ENCODE measurements around the gene CCDC88B. TPM values are rescaled to one million over a fixed set of nuclear protein-coding genes. Genes with fewer than 3 reads are reported as not detected.
A peak's percentile ranks its signal among the peaks of the same experiment; 100 is the strongest.

CCDC88B gene
- total and polyA plus RNA-seq, 2 of the 8 experiments (the other 6 are each of a cell fraction or from before 2014, with no cell fraction given), result 5.9 to 12.5 TPM

DNA sequence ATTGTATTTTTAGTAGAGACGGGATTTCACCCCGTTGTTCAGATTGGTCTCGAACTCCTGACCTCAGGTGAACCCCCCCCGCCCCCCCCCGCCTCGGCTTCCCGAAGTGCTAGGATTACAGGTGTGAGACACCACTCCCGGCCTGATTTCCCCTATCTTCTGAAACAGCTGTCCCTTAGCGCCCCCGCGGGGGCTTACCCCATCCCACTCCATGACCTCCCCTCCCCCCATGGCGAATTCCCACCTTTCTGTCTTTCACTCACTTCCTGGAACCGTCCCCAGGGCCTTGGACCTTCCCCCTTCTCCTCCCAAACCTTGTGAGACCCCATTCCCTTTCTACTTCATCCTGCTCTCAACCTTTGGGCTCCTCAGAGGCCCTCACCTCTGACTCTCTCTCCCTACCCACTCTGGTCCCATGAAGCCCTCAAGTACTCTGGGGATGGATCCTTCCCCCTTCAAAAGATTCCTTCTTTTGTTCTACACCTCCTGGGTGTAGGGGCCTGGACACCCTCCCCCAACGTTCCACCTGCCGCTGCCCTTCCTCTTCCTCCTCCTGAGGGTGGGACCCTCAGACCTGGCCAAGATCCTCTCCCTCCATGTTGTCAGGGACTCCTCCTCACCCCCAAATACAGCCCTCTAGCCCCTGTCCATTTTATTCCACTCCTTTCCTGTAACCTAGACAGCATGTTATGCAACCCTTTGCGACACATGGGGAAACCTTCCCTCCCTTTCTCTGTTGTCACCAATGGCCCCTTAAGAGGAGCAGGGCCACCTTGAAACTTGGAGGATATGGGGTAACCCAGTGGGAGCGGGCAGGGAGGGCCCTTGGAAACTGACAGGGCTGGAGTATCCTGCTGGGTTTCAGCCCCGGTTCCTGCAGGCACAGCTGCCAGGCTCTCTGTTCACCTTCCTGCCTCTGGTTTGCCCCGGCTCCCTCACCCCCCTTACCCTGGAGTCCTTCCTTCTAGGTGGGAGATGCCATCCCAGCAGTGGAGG is 20.9 kb upstream of the CCDC88B start:
- Histone ChIP-seq H3K79me1 (ENCODE audit: low read depth, low read length) (peaks cover 7% of the 10 kb centered on the region; the same call in 1 of the 2 replicates), H3K4me3 (ENCODE audit: extremely low read depth in 1 of 4, insufficient read depth in 2 of 4, low read depth in 3 of 4, low read length in 4 of 4) (peak overlapping the region; percentile 73 to 80 (median 77)), H4K8ac (ENCODE audit: extremely low read depth, insufficient read depth, low read length) (no peak overlapping the region), H3K14ac (ENCODE audit: insufficient read length) (no peak overlapping the region), H3K23ac (ENCODE audit: insufficient read length) (no peak overlapping the region), H4K20me1 (replicated peaks in 1 of 2; ENCODE audit: control insufficient read depth in 1 of 2, insufficient read depth in 2 of 2, low read length in 2 of 2) (peaks cover 0 to 3% of the 10 kb centered on the region in 2 experiments), H3K23me2 (ENCODE audit: low read depth, low read length) (peaks cover 5% of the 10 kb centered on the region; the same call in 1 of the 2 replicates), H4K5ac (ENCODE audit: insufficient read length, low read depth, low read length) (no peak overlapping the region), H2AFZ (ENCODE audit: low read length) (no peak overlapping the region), H3K4me2 (ENCODE audit: insufficient read depth in 1 of 2, low read depth in 2 of 2, low read length in 2 of 2) (peak overlapping the region; percentile 60 to 75), H3K9ac (replicated peaks in 1 of 4; ENCODE audit: extremely low read depth in 1 of 4, low read depth in 3 of 4, low read length in 3 of 4) (peak overlapping the region in 1 of 4 experiments; percentile 7; a peak in 4 of 7 replicates), H3K36me3 (ENCODE audit: control insufficient read depth in 2 of 4, insufficient read depth in 4 of 4, low read length in 3 of 4) (peaks cover 2 to 26% (median 13%) of the 10 kb centered on the region in 4 experiments; a peak in 7 of 8 replicates), H2BK15ac (ENCODE audit: low read length) (peak overlapping the region; percentile 88; the same call in 1 of the 2 replicates), H2BK20ac (ENCODE audit: low read length) (no peak overlapping the region), H2BK12ac (ENCODE audit: low read depth, low read length) (peak overlapping the region; percentile 60; the same call in 1 of the 2 replicates), H3K4ac (replicated peaks; ENCODE audit: insufficient read length, low read depth, low read length) (peak overlapping the region; percentile 15), H3K9me3 (ENCODE audit: insufficient read depth in 2 of 2, low read depth in 1 of 2, low read length in 1 of 2) (no peaks in the 10 kb centered on the region), H2BK120ac (replicated peaks; ENCODE audit: low read depth, low read length) (no peak overlapping the region), H3K27ac (ENCODE audit: low read depth, low read length) (peak overlapping the region; percentile 8; the same call in 1 of the 2 replicates), H2AK5ac (ENCODE audit: low read depth, low read length) (peak overlapping the region; percentile 68; the same call in 1 of the 2 replicates), H3K27me3 (replicated peaks in 1 of 4; ENCODE audit: control insufficient read depth in 3 of 4, extremely low read depth in 1 of 4, insufficient read depth in 3 of 4, low read length in 3 of 4) (no peaks in the 10 kb centered on the region), H3K56ac (replicated peaks; ENCODE audit: insufficient read length, low read depth, low read length) (peak overlapping the region; percentile 24), H2BK5ac (ENCODE audit: low read depth, low read length) (peak overlapping the region; percentile 84), H3K79me2 (ENCODE audit: control insufficient read depth in 1 of 2, insufficient read depth in 2 of 2, low read length in 2 of 2) (peaks cover 0 to 18% of the 10 kb centered on the region in 2 experiments; a peak in 1 of 4 replicates), H3K4me1 (replicated peaks in 1 of 4; ENCODE audit: control insufficient read depth in 3 of 4, insufficient read depth in 4 of 4, low read length in 3 of 4) (peaks cover 1 to 12% (median 7%) of the 10 kb centered on the region in 4 experiments; a peak in 6 of 7 replicates), H4K91ac (replicated peaks; ENCODE audit: insufficient read length, low read length) (peak overlapping the region; percentile 29), H3K18ac (ENCODE audit: extremely low read depth, low read length) (peak overlapping the region; percentile 24)
- POLR2A ChIA-PET (ENCODE audit: partially characterized antibody), result interaction anchor here (0.9 to 6.6 kb wide), 9 partner anchors 11 to 134 kb away, joined by 3 to 61 read pairs (median 24); partner anchors contain the start of genes DNAJC4 and STIP1
- CTCF ChIA-PET (ENCODE audit: partially characterized antibody), result interaction anchor here (1.8 to 20.8 kb wide), 3 partner anchors 16 to 130 kb away, joined by 4 to 614 read pairs (median 4); partner anchors contain the start of gene CCDC88B
- TF ChIP-seq SUZ12 (IDR thresholded peaks at IDR 0.05; ENCODE audit: low read length) (no peak), JUN (IDR thresholded peaks at IDR 0.05; ENCODE audit: low read depth, low read length) (no peak), YY1 (IDR thresholded peaks at IDR 0.05; ENCODE audit: low read depth, low read length) (no peak), POLR2A (IDR thresholded peaks at IDR 0.05; ENCODE audit: control extremely low read depth in 1 of 2, low read depth in 2 of 2, low read length in 2 of 2) (no peak), ATF2 (IDR thresholded peaks at IDR 0.05; ENCODE audit: low read length) (no peak), BRCA1 (IDR thresholded peaks at IDR 0.05; ENCODE audit: low read depth, low read length) (no peak), BCL11A (IDR thresholded peaks at IDR 0.05; ENCODE audit: low read depth in 2 of 2, low read length in 2 of 2) (no peak), RFX5 (IDR thresholded peaks at IDR 0.05; ENCODE audit: borderline replicate concordance, low read depth, low read length) (no peak), NRF1 (IDR thresholded peaks at IDR 0.05; ENCODE audit: low read depth, low read length) (no peak)
- FAIRE-seq (no peak), DNase-seq (ENCODE audit: low read depth in 1 of 2, low spot score in 2 of 2) (no peak)
- 38% methylated on average over 15 of the region's 19 CpGs; no CpG with 5 or more reads in 1 of the 2 experiments for WGBS, 2 experiments (ENCODE audit: extremely low coverage in 1 of 2, insufficient coverage in 1 of 2, insufficient read length in 1 of 2, insufficient replicate concordance in 2 of 2, low coverage in 1 of 2, low lambda C conversion rate in 2 of 2, missing lambda C conversion rate in 1 of 2)

Data from H1 (cell line).